Fibroblast of skin of left quadriceps (primary cell): ENCODE measurements around the gene VSTM4.
A peak's percentile ranks its signal among the peaks of the same experiment; 100 is the strongest.

Experiments used
- DNase-seq, 2 experiments: peaks; one replicate each; pipeline ENCODE4 v3.0.0-alpha.2; 2013; ENCODE audit warnings: low read depth in 2 of 2

Gene VSTM4

DNA sequence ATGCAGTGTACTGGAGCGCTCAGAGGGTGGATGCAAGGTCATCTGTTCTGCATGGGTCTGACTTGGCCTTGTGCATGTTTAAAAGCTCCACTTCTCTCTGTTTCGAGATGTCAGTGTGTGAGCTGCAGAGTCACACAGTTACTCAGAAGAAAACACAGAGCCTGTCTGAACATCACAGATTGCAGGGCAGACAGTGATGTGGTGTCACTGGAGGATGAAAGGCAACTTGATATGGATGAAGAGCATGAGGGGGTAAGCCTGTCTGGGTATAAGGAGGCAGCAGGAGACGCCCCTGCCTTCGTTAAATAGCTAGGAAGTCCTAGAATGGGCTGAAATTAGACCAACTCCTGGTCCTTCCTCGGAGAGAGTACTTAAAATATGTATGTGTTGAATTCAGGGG lies 108.2 kb downstream of the VSTM4 start:
- no peak for DNase-seq

DNA sequence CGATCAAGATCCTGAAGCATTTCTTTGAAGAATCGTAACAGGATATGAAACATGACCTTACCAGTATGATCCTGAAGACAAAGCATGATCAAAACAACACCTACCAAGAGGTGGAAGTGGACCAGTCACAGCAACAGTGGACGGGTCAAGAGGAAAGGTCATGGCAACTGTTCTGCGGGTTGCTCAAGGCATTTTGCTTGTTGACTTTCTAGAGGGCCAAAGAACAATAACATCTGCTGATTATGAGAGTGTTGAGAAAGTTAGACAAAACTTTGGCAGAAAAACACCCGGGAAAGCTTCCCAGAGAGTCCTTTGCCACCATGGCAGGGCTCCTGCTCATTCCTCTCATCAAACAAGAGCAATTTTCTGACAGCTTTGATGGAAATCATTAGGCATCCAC lies 110.1 kb downstream of the VSTM4 start:
- DNase-seq: no peak

DNA sequence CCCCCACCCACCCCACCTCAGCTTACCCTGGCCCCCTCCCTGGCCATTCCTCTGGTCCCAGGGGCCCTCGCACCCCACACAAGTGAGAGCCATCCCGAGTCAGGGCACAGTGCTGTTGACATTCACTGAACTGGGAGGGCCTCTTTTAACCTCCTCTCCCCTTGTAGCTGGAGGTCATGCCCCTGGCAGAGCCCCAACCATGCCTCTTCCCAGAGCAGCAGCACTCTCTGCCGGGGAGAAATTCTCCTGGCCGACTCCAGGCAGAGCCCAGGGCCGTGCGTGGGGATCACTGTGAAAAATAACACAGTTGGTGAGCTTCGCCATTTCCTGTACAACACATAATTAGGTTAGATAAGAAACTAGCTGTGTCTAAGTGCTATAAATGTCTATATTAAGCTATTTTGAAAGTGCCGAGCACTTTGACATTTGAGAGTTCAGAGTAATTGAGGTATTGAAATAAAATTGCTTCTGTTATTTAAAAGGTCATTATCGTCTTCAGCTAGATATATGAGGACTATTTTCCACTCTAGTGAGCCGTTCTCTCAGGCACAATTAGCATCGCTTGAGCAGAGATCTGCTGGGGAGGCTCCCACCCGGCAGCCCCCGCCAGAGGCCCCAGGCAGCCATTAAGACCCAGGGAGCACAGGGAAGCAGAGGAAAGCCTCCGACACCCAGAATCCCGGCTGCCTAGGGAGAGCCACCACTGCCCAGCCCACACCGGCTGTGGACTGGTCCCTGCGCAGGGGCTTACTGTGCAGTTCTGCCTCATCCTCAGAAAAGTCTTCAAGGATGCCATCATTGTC lies 113.3 kb downstream of the VSTM4 start:
- DNase-seq: no peak

DNA sequence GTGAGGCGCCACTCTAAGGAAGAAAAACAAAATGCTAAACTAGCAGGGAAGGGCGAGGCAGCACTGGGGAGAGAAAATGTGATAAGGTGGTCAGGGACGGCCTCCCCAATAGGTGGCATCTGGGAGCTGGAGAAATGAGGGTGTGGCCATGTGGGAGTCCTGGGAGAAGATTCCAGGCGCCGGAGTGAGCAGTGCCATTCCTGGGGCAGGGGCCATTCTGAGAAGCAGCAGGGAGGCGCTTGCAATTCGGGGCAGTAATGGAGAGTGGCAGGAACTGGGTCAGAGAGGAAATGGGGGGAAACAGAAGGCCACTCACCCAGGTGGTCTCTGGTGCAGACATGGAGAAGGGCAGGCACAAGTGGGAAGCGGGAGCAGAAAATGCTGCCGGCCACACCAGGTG lies 113.9 kb downstream of the VSTM4 start:
- no peak for DNase-seq

DNA sequence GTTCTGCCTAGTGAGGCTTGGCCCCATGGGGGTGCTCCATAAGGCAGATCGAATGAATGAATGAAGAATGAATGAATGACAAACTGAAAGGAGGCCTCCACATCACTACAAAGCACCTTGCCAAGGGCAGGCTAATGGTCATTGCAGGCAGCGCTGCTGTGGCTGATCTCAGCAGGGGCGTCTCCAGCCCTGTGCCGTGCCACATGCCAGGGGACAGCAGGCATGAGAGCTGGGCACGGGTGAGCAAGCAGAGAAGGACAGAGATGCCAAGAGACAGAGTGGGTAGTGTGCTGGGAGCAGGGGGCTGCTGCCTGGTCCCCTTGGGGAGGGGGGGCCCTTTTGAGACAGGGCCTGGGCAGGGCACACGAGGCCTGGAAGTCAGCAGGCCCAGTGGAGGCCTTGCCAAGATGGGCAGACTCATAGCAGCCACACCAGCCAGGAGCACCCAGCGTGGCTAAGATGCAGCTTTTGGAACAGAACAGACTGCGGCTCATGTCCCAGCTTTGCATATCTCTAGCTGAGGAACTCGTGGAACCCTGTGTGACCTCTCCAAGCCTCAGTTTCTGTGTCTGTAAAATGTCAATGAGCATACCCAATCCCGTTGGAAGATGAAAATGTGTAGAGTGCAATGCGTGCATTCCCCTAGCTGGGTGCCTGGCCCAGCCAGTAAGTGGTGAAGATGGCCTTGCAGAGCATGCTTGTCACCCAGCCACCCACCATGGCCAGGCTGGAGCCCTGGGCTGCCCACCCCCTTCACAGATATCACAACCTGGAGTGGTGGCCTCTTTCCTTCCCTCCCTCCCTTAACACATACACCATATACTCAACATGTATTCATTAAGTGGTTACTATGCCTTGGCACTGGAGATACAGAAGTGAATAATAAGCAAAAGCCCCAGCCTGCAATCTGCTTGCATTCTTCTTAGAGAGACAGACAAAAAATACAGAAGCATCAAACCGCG lies 114.6 kb downstream of the VSTM4 start:
- DNase-seq: no peak

DNA sequence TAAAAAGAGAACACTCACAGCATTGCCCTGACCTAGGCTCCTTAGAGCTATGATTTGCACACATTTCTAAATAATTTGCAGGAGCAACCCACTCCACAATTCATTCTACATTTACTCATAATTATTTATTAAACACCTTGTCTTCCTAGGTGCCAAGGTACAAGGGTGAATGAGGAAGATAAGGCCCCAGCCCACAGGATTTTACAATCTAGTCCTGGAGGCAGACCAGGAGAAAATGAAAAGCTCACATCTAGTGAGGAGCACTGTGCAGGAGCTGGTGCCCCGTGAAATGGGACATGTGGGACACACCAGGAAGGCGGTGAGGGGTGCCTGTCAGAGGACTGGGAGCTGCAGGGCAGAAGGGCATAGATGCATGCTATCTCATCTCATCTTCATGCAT lies 116.0 kb downstream of the VSTM4 start:
- DNase-seq: no peak

DNA sequence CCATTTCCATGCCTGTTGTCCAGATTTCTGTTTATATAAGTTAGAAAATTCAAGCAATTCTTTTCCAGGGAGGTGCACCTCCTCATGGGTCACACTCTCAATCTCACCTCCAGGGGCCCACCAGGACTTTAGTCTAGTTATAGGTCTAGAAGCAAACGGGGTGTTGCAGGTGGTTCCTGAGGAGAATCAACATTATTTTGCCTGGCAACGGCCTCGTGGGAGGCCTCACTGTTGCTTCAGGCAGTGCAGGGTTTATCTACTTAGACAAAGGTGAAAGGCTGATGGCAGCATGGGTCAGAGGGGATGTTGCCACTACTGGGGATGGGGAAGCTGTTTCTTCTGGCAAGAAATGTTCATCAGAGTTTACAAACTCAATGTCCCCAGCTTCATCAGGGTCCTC lies 119.0 kb downstream of the VSTM4 start:
- DNase-seq: no peak

DNA sequence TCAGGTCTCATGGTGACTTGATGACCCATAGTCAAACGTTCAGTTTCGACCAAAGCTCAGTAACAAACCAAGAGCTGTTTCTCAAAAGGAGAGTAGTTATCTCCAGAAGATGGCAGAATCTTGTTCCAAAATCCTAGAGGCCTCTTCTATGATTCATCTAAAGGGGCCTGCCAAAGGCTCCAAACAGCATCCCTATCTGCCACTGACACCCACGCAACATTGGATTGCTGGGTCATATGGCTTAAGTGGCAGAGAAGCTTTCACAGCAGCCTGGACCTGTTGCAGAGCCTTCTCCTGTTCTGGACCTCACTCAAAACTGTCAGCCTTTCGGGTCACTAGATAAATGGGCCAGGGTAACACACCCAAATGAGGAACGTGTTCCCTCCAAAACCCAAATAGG lies 121.7 kb downstream of the VSTM4 start:
- DNase-seq: no peak

DNA sequence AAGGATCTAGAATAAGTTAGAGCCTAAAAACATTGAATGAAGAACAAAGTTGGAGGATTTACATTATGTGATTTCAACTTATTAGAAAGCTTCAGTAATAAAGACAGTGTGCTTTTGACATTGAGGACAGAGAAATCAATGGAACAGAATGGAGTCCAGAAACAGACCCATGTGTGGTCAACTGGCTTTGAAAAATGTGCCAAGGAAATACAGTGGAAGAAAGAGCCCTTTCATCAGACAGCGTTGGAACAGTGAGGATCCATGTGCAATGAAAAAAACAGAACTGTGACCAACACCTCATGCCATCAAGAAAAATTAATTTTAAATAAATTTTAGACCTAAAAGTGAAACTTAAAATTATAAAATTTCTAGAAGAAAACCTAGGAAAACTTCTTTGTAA lies 125.1 kb downstream of the VSTM4 start:
- no peak for DNase-seq

DNA sequence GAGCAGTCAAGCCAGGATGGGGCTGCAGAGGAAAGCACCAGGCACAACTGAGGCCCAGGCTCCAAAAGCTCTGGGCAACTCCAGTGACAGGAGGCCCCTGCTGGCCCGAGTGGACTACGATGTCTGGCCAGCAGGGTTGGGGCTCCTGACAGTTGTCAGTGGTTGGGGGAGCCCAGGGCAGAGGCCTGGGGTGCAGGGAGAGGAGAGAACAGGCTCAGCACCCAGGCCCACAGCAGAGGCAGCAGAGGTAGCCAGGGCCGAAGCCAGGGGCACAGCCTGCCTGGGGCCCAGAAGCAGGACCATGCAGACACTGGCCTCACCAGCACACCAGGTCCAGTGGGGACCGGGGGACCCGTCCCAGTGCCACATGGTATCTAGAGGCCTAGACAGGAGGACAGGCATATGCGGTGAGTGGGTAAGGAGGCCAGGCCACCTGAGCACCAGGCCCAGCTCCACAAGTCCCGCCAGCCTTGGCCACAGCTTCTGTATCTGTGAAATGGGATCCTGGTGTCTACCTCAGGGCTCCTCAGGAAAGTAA lies 129.6 kb downstream of the VSTM4 start:
- DNase-seq: no peak

DNA sequence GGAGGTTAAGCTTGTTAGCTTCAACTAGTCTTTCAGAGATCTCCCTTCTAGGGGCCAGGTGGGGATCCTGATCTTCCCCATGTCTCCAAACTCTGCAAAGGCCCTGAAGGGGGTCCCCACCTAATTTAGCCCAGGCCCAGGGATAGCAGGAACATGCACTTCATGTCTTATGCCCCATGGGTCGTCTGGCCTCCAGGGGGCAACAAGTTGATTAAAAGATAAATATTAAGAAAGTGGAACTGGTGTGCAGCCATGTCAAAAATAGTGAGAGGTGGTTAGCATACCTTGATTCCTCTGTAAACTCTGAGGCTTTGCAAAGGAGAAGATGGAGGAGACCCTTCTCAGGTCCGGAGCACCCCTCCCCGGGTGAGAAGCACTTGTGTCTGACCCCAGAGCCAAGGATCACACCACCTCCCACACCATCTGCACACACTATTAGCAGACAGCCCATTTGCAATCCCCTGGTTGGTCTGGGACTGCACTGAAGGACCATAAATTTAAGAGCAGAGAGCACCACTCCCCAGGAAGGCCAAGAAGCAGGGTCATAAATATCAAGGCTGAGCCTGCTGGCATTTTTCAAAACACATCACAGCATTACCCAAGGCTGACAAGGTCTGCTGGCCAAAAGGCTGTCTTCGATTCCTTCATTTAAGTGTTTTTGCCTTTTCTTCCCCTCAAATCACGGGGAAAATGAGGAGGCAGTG lies 131.5 kb downstream of the VSTM4 start:
- DNase-seq: no peak

DNA sequence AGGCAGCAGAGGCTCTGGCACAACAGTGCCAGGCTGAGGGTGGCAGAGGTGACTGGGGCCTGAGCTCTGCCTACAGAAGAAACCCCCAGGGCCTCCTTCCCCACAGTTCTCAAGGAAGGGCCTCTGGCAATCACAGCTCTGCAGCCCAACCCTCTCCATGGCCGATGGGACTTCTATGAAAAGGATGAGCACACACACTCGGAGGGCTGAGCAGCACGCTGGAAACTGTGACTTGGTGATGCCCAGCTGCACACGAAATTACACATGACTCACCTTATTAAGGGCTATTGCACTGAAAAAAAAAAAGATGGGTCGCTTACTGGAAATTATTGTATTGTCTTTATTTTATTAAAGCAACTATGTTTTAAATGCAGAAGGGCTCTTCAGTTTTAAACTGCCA lies 132.7 kb downstream of the VSTM4 start:
- no peak for DNase-seq

DNA sequence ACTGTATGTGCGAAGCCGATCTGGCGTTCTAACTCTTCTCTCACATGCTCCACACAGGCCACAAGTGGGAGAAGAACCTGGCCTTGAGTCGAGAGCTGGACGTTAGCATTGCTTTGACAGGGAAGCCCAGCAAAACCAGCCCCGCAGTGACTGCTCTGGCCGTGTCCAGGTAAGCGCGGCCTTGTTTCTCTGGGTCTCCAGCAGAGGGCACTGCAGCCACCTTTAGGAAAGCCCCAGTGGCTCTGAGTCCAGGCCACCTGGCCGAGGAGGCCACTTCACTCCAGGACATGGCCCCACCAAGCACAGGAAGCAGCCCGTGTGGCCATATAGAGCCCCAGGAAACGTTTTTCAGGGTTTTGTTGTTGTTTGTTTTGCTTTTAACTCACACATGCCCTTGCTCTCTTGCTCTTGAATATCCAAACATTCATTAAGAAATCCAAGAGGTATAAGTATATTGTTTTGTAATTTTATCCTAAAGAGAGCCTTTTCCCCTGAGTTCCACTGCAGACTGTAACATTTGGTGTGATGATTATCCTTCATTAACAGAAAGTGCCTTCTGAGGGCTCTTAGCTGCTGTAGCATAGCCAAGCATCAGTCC lies 133.9 kb downstream of the VSTM4 start:
- peak in 1 of 2 experiments; percentile 12 for DNase-seq

DNA sequence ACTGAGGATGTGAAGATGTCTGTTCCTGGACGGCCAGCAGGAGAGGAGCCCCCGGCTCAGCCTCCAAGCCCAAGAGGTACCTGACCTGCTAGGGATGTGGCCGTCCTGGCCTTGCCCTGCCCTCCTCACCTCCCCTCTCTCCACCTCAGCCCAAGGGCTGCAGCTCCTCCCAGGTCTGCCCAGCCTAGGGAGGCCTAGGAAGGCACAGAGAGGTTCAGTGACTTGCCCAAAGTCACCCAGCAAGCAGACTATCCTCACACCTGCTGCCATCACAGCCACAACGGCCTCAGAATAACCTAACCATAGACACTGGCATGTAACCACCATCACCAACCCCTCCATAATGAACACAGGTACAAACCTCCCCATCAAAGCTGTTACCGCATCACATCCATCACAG lies 137.0 kb downstream of the VSTM4 start:
- no peak for DNase-seq

DNA sequence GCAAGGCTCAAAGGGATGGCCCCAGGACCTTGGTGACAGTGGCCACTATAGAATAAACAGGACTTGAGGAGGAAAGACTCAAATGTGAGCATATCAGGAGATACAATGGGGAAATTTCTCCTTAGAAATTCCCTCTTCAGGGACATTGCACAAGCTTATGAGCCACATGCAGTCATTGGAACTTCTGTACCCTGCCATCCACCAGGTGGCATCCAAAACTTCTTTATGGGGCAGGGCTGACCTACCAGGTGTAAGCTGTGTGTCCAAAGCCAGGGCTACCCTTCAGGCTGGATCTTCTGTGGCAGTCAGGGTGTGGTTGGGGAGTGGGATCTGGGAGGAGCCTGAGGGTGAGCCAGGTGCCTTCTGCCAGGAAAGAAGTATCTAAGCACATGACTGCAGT lies 139.1 kb downstream of the VSTM4 start:
- DNase-seq: no peak

DNA sequence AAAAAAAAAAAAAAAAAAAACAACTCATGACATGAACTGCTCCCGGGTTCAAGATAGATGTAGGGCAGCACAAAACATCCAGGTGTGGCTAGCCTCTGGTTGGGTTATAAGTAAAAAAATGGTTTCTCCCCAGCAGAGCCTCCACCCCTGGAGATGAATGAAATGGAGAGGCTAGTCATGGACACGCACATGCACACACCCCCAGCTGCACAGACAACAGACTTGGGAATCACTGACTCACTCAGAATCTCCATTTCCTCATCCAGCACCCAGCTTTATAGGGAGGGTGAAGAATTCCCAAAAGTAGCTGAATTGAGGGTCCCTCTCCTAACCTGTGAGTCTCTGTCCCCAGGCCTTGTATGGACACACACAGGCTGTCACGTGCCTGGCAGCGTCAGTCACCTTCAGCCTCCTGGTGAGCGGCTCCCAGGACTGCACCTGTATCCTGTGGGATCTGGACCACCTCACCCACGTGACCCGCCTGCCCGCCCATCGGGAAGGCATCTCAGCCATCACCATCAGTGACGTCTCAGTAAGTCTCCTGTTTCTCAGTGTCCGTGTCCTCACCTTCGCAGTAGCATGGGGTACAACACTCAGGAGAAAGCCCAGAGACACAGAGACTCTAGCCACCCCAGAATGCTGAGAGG lies 140.7 kb downstream of the VSTM4 start:
- no peak for DNase-seq

DNA sequence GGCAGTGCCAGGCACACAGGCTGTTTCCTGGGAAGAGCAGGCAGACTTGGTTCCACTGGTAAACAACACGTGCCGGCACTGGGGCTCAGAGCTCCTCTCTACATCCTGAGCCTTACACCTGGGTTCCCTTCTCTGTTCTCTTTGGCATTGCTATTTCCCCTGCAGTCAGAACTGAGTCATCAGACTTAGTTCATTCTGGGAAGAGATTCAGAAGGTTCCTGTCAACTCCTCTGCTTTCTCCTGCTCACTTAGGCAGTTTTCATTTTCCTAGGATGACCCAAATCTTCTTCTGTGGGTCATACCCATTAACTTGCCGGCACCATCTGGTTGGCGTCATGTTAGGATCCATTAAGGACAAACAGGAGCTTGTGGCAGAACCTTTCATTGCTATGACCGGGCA lies 142.3 kb downstream of the VSTM4 start:
- no peak for DNase-seq

DNA sequence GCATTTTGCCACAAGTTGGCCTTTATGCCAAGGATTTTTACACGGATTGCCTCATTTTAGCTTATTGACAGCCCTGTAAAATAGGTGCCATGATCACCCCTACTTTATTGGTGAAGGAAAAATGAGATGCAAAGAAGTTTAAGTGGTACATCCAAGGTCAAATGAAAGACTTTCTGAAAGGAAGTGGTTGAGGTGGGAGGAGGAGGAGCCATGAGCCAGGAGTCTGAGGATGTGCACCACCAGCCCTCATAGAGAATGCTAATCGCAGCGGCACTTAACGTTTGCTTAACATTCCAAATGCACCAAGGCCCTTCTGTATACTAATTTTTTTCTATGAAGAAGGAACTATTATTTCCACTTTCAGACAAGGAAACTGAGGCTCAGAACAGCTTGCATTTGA lies 144.7 kb downstream of the VSTM4 start:
- DNase-seq: no peak

DNA sequence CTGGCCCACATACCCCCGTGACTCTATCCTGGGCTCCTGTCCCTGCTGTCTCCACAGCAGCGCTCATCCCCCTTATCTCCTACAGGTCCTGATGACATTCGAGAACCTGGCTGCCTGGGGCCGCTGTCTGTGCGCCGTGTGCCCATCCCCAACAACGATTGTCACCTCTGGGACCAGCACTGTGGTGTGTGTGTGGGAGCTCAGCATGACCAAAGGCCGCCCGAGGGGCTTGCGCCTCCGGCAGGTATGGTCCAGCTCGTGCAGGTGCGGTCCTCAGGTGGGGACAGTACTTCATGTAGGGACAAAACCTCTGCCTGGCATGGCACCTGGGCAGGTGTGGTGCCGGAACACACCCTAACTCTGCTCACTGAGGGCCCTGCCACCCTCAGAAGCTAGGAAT lies 145.3 kb downstream of the VSTM4 start:
- no peak for DNase-seq

DNA sequence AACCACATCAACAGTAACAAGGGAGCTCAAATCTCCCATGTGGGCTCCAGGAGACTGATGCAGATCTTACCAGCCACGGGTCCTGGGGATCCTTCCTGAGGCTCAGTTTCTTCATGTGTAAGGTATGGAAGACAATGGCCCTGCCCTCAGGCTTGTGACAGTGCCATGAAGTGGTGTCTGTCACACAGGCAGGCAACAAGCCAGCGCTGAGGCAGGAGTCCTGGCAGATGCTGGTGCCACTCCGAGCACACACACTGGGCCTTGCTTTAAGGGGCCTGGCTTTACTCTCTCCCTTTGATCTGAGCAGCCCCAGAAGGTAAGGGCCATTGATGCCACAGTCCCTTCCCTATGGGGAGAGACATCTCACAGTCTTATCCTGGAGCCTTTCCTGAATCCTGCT lies 147.3 kb downstream of the VSTM4 start:
- no peak for DNase-seq

DNA sequence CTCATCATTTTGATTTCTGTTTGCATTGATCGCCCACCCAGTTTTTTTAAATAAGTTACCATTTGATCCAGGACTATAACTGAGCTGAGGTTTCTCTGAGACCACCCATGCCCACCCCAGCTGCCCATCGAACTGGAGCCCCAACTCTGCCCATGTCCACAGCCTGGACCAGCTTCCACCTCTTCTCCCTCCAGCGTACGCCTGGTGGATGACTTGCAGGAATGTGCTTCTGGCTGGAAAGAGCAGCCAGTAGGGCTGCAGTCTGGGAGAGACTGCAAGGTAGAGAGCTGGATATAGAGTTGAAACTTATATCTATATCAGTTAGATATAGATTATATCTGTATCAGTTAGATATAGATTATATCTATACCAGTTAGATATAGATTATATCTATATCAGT lies 149.9 kb downstream of the VSTM4 start:
- no peak for DNase-seq
